GM21619 (cell line): ENCODE measurements around the gene SLC16A3.

ENCODE experiments used
- ATAC-seq: cut with Tn5 transposase; IDR thresholded peaks from one replicate; pipeline ENCODE4 v1.9.1; 2021; ENCODE audit not compliant: unreplicated experiment

Gene SLC16A3

DNA sequence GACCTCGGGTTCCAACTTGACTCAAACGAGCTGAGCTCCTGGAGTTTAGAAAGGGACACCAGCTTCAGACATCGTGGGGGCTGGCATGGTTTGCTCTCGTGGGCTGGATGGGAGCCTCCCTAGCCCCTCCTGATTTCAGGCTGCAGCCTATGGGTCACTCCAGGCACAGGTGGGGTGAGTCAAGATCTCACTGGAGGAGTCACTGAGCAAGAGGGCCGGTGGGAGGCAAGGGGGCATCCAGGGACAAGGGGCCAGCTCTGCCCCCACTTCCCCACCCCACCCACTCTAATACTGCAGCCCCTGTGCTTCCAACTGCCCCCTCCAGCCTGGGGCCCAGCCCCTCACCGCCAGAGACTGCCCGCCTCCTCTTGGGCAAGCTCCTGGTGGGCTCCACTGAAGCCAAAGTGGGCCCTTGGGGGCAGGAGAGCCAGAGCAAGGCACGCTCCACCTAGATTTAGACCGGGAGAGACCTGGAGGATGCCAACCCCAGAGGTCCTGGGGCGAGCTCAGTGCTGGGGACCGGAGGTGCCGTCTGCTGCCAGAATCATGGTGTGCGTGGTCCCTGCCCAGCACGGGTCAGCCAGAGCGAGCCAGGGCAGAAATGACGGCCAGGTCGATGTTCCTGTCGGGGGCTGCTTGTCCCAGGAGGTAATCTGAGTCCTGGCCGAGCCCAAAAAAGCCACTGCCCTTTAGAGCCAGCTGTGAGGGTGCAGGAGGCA, 6.4 kb downstream of the SLC16A3 start:
- ATAC-seq = no peak

GRCh38 chr17:82235775-82236141, 6.9 kb downstream of the SLC16A3 start:
- ATAC-seq = no peak

DNA sequence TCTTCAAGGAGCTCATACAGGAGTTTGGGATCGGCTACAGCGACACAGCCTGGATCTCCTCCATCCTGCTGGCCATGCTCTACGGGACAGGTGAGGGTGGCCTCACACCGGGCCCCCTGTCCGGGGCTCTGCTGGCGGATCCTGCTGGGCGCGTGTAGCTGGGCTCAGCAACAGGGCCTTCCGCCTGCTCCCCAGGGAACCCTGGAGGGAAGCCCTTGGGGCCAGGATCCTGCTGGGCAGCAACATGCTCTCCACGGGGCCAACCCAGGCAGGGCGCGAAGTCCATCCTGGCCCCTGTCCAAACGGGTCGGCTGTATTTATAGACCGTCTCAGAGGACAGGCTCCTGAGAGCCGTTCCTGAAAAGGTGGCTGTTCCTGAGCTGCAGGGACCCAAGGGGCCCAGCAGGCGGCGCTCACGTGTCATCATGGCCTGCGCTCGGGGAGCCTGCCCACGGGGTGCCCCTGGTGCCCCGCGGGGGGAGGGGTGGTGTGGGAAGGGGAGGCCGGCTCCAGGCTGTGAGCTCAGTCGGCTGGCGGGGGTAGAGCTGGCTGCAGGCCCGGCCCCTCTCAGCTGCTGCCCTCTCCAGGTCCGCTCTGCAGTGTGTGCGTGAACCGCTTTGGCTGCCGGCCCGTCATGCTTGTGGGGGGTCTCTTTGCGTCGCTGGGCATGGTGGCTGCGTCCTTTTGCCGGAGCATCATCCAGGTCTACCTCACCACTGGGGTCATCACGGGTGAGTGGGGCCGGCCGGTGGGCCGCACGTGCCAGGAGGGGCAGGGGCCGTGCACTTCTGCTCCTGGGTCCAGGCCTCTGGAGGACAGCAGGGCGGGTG, 7.5 kb downstream of the SLC16A3 start:
- no peak for ATAC-seq

- ATAC-seq = no peak
These were observed 8.4 kb downstream of the SLC16A3 start for GRCh38 chr17:82237083-82237745.

DNA sequence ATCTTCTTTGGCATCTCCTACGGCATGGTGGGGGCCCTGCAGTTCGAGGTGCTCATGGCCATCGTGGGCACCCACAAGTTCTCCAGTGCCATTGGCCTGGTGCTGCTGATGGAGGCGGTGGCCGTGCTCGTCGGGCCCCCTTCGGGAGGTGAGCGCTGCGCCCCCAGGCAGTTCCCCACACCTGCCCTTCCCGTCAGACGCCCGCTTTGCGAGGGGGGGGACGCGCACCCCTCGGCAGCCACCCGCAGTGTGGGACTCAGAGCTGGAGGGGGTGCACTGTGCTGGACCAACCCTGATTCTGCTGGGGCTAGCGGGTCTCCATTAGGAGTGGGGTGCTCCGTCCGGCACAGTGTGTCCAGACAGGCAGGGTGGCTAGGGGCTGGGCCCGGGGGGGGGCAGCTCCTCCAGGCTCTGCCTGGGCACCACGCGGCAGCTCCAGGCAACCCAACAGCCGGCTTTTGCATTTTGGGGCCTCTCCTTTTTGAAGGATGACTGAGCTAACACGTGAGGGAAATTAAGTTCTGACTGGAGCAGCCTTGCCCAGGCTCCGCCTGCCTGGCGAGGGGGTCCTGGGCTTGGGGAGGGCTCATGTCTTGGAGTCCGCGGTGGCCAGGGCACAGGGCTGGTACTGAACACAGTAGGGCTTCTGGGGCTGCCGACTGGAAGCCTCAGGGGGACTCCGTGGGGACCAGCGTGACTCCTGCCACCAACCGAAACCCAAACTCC, 9.1 kb downstream of the SLC16A3 start:
- no peak for ATAC-seq

DNA sequence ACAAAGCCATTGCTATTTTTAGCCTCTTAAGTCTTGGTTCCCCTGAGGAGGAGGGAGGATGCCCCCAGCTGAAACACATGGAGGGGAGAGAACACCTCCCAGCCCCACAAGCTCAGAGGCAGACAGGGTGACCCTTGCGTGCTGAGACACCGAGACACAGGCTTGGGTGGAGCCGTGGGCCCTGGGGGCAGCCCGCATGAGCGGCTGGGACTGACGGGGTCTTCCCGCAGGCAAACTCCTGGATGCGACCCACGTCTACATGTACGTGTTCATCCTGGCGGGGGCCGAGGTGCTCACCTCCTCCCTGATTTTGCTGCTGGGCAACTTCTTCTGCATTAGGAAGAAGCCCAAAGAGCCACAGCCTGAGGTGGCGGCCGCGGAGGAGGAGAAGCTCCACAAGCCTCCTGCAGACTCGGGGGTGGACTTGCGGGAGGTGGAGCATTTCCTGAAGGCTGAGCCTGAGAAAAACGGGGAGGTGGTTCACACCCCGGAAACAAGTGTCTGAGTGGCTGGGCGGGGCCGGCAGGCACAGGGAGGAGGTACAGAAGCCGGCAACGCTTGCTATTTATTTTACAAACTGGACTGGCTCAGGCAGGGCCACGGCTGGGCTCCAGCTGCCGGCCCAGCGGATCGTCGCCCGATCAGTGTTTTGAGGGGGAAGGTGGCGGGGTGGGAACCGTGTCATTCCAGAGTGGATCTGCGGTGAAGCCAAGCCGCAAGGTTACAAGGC, 9.8 kb downstream of the SLC16A3 start:
- no peak for ATAC-seq

DNA sequence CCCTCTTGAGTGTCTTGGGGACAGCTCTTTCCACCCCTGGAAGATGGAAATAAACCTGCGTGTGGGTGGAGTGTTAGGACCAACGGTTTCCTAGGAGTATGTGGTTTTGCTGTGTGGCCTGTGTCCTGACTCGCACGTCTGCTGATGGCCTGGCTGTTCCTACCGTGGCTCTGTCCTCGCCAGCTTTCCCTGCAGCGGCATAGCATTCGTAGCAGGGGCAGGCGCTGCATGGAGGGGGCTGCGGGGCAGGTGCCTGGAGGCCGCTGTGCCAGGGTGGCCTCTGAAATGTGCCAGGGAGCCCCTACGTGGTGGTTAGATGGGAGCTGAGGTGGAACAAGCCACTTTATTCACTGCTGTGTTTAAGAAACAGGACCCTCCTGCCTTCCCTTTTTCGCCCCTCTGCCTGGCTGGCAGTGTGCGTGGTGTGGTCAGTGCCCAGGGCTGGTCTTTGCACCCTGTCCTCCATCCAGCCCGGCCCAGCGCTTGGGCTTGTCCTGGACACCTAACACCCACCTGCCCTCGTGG, 10.6 kb downstream of the SLC16A3 start:
- no peak for ATAC-seq

GRCh38 chr17:82239926-82240505, 11.2 kb downstream of the SLC16A3 start:
- ATAC-seq = no peak

DNA sequence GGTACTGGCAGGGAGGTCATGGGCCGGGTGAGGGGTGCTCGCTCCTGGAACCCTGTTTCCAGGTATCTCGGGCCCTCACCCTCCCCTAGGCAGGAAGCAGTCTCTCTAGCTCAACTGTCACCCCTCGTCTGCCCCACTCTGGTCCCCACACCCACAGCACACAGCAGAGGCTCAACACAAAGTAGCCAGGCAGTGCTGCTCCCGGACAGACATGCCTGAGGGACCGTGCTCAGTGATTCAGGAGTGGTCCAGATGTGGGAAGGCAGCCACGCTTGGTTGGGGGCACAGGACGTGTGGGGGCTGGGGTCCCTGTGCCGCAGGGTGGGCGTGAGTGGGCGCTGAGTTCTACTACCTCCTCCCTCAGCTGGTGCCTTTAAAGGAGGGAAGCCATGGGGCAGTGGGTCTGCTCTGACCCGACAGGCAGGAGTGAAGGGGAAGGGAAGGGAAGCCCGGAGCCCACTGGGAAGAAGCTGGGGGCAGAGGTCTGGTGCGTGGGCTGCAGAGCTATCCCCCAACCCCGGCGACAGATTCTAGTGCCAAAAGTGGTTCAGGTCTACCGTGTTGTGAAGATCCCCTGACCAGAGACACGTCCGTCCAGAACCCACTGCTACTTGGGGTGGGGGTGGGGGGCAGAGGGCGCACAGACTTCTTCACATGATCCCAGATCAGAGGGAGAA, 11.8 kb downstream of the SLC16A3 start:
- no peak for ATAC-seq

GRCh38 chr17:82241183-82241925, 12.5 kb downstream of the SLC16A3 start:
- no peak for ATAC-seq

DNA sequence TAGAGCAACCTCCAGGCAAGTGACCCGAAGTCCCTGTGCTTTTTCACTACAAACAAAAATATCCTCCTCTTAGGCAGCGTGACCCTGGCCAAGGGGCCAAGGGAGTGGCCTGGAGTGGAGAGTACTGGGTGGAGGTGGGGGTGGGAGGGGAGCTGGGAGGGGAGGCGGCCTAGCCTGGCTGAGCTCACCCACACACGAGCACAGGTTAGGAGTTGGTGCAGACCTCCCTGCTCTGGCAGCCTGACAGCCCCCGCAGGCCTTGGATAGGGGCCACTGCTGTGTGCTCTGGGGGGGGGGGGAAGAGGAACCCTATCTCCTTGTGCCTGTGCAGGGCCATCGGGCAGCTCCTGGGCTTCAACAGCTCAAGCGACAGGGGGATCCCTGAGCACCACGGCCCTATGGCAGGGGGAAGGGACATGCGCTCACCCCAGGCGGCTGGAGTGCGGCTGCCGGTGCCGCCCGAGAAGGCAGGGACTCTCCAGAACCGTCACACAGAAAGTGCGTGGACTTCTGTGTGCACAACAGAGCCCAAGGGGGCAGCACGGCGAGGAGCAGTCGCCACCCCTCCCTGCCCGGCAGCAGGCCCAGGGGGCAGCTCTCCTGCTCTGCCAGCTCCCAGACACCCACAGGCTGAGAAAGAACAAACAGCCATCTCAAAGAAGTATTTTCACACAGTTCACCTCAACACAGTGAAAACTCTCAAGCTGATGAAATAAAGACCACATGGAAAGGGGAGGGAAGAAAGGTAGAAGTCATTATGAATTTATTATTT, 13.3 kb downstream of the SLC16A3 start:
- no peak for ATAC-seq

- no peak for ATAC-seq
These were observed 13.8 kb downstream of the SLC16A3 start for GRCh38 chr17:82242698-82242976.

GRCh38 chr17:82242977-82243647, 14.3 kb downstream of the SLC16A3 start:
- no peak for ATAC-seq

- ATAC-seq = no peak
These were observed 15.0 kb downstream of the SLC16A3 start for GRCh38 chr17:82243648-82244412.

GRCh38 chr17:82244413-82245133, 15.7 kb downstream of the SLC16A3 start:
- no peak for ATAC-seq
